Fibroblast of mammary gland (primary cell): ENCODE measurements around the gene RUVBL2.

Experiments
- DNase-seq: peaks from one replicate; pipeline ENCODE4 v3.0.0-alpha.2; 2010; ENCODE audit warnings: low read depth
- H3K4me3 ChIP-seq: 2 replicates; pipeline ENCODE4 v1.5.1; 2011; ENCODE audit warnings: low read depth, mild to moderate bottlenecking, low read length, moderate library complexity; ENCODE audit not compliant: control insufficient read depth
- CTCF ChIP-seq: conservative IDR thresholded peaks from 2 replicates; pipeline ENCODE4 v1.5.1; 2011; ENCODE audit warnings: low read depth, low read length, inconsistent platforms; ENCODE audit not compliant: control insufficient read depth, insufficient read depth

The RUVBL2 gene

GRCh38 chr19:48994035-48994386 lies 324 bp downstream of the RUVBL2 start:
- DNase-seq = no peak
- H3K4me3 ChIP-seq = peak overlapping the region; percentile 95
- no peak for TF ChIP-seq CTCF

- peak; percentile 57 for TF ChIP-seq CTCF
- no peak overlapping the region for H3K4me3 ChIP-seq
- peak; percentile 67 for DNase-seq
These were observed 4.3 kb downstream of the RUVBL2 start for GRCh38 chr19:48997972-48998371.

GRCh38 chr19:48999481-49000325 lies 6.0 kb downstream of the RUVBL2 start:
- TF ChIP-seq CTCF = peak; percentile 78
- peak; percentile 73 for DNase-seq
- H3K4me3 ChIP-seq = no peak overlapping the region

GRCh38 chr19:49004133-49004532 lies 10.4 kb downstream of the RUVBL2 start:
- no peak for TF ChIP-seq CTCF
- DNase-seq = no peak
- H3K4me3 ChIP-seq = no peak overlapping the region

- no peak overlapping the region for H3K4me3 ChIP-seq
- TF ChIP-seq CTCF = no peak
- DNase-seq = no peak
These were observed 11.4 kb downstream of the RUVBL2 start for GRCh38 chr19:49004964-49005614.

- no peak for DNase-seq
- TF ChIP-seq CTCF = no peak
- no peak overlapping the region for H3K4me3 ChIP-seq
These were observed 13.2 kb downstream of the RUVBL2 start for GRCh38 chr19:49006905-49007304.

- DNase-seq = no peak
- no peak for TF ChIP-seq CTCF
- no peak overlapping the region for H3K4me3 ChIP-seq
These were observed 16.1 kb downstream of the RUVBL2 start for GRCh38 chr19:49009828-49010227.
